Loucy (cell line): ENCODE results near the gene SLC12A1.

Source experiments
- CTCF ChIP-seq: fragments of 200-600 bp; sonication (generic); conservative IDR thresholded peaks from 2 replicates; pipeline ENCODE4 v1.5.1; 2014; ENCODE audit warnings: mild to moderate bottlenecking, antibody characterized with exemption, low read length
- EZH2phosphoT487 ChIP-seq: fragments of 200-600 bp; IDR thresholded peaks from 2 replicates; pipeline ENCODE4 v1.6.1; 2018; ENCODE audit warnings: antibody characterized with exemption, mild to moderate bottlenecking, moderate library complexity, borderline replicate concordance

DNA sequence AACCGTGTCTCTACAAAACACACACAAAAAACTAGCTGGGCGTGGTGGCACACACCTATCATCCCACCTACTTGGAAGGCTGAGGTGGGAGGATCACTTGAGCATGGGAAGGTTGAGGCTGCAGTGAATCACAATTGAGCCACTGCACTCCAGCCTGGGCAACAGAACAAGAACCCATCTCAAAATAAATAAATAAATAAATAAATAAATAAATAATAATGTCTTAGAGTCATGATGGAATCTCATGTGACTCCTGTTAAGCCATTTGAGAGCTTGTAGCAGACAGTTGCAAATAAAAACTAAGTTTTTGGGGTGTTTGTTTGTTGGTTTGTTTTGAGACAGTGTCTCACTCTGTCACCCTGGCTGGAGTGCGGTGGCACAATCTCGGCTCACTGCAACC is 33.2 kb downstream of the SLC12A1 start:
- no peak for TF ChIP-seq CTCF
- no peak for TF ChIP-seq EZH2phosphoT487
